Keratinocyte (primary cell): ENCODE results near the gene BNIP1. TPM values are rescaled to one million over a fixed set of nuclear protein-coding genes. Genes with fewer than 3 reads are reported as not detected.

ENCODE experiments used
- DNase-seq: peaks from one replicate; pipeline ENCODE4 v3.0.0-alpha.2; 2011; ENCODE audit warnings: low read depth, missing footprints, low spot score
- FAIRE-seq: peaks from 2 replicates; lab custom pipeline; 2011; peaks lifted over from hg19 to GRCh38; lab: Jason Lieb, UNC
- H2AFZ ChIP-seq: 2 replicates; pipeline ENCODE4 v1.6.0; 2012; ENCODE audit warnings: low read length, control low read depth, inconsistent platforms; ENCODE audit not compliant: control insufficient read depth
- H3K27ac ChIP-seq: 2 replicates; pipeline ENCODE4 v1.5.1; 2011; ENCODE audit warnings: low read length; ENCODE audit not compliant: control insufficient read depth, insufficient read depth
- H3K27me3 ChIP-seq: 3 replicates; pipeline ENCODE4 v1.6.0; 2011; ENCODE audit warnings: low read length; ENCODE audit not compliant: control insufficient read depth, insufficient read depth; ENCODE audit errors: extremely low read depth
- H3K36me3 ChIP-seq, 2 experiments: 2 replicates in 1 of 2; 3 replicates in 1 of 2; pipeline ENCODE4 v1.5.1; 2011; ENCODE audit warnings: low read length in 2 of 2, mild to moderate bottlenecking in 1 of 2; ENCODE audit not compliant: control insufficient read depth in 2 of 2, insufficient read depth in 2 of 2; ENCODE audit errors: extremely low read depth in 1 of 2
- H3K4me1 ChIP-seq: 3 replicates; pipeline ENCODE4 v1.5.1; 2011; ENCODE audit warnings: low read length; ENCODE audit not compliant: control insufficient read depth, insufficient read depth; ENCODE audit errors: extremely low read depth
- H3K4me2 ChIP-seq: 3 replicates; pipeline ENCODE4 v1.6.0; 2011; ENCODE audit warnings: low read depth, low read length; ENCODE audit not compliant: control insufficient read depth, insufficient read depth; ENCODE audit errors: extremely low read depth
- H3K4me3 ChIP-seq, 3 experiments: fragments of 200-600 bp in 1 of 3; sonication (generic) in 1 of 3; 2 replicates in 2 of 3; 3 replicates in 1 of 3; pipeline ENCODE4 v1.5.1; 2011 to 2016; ENCODE audit warnings: low read length in 3 of 3, mild to moderate bottlenecking in 3 of 3, control low read depth in 2 of 3, inconsistent platforms in 1 of 3, low read depth in 1 of 3, mixed read lengths in 1 of 3, mixed run types in 1 of 3, moderate library complexity in 1 of 3; ENCODE audit not compliant: control insufficient read depth in 2 of 3, insufficient read depth in 2 of 3; ENCODE audit errors: extremely low read depth in 1 of 3
- H3K79me2 ChIP-seq: 2 replicates; pipeline ENCODE4 v1.6.0; 2012; ENCODE audit warnings: low read length; ENCODE audit not compliant: control insufficient read depth, insufficient read depth
- H3K9ac ChIP-seq: 3 replicates; pipeline ENCODE4 v1.6.0; 2011; ENCODE audit warnings: low read length; ENCODE audit not compliant: control insufficient read depth, insufficient read depth; ENCODE audit errors: extremely low read depth
- H3K9me1 ChIP-seq: 3 replicates; pipeline ENCODE4 v1.6.0; 2011; ENCODE audit warnings: low read length; ENCODE audit not compliant: control insufficient read depth, insufficient read depth; ENCODE audit errors: extremely low read depth
- H3K9me3 ChIP-seq: 2 replicates; pipeline ENCODE4 v1.5.1; 2012; ENCODE audit warnings: low read depth, low read length; ENCODE audit not compliant: control insufficient read depth
- H4K20me1 ChIP-seq: 3 replicates; pipeline ENCODE4 v1.6.0; 2011; ENCODE audit warnings: low read length; ENCODE audit not compliant: control insufficient read depth, insufficient read depth; ENCODE audit errors: extremely low read depth
- EZH2 ChIP-seq: IDR thresholded peaks from one replicate; pipeline ENCODE4 v1.6.1; 2012; ENCODE audit warnings: inconsistent platforms, mild to moderate bottlenecking, low read length, moderate library complexity
- dilution Hi-C: fragments of 300-500 bp; cut with MboI; formaldehyde crosslinking; loops from one replicate; pipeline ENCODE4 v1.7.0; 2020; ENCODE audit warnings: low sequenced_read_pairs; ENCODE audit not compliant: extremely low pct_ligation_motif_present
- polyA plus RNA-seq, 5 experiments: library from polyadenylated mRNA; depleted of rRNA in 3 of 5; stranded (reverse) in 3 of 5; stranded (forward) in 1 of 5; unstranded in 1 of 5; fragments of >200 nt; gene quantifications; 1 replicate in 1 of 5; 2 replicates in 3 of 5; 3 replicates in 1 of 5; pipeline versions ENCODE4 v1.2.1 to v1.2.3, GENCODE V29; 2011 to 2012; ENCODE audit warnings: missing spikeins in 2 of 5, low read depth in 1 of 5, low replicate concordance in 1 of 5
- TF ChIP-seq, protein P1 (sequence below), 3 experiments: IDR thresholded peaks in 1 of 3; conservative IDR thresholded peaks in 1 of 3; optimal IDR thresholded peaks in 1 of 3; 2 replicates in 2 of 3; 3 replicates in 1 of 3; pipeline versions ENCODE3 to v1.5.1; 2011; ENCODE audit warnings: low read length in 3 of 3, mild to moderate bottlenecking in 3 of 3, moderate library complexity in 2 of 3, control low read depth in 1 of 3, inconsistent platforms in 1 of 3; ENCODE audit not compliant: insufficient read depth in 2 of 3; ENCODE audit errors: extremely low read depth in 1 of 3

Gene BNIP1
- polyA plus RNA-seq, 1 donor (not counting 4 experiments of a cell fraction or from before 2014, with no cell fraction given), result 18.2 TPM

DNA sequence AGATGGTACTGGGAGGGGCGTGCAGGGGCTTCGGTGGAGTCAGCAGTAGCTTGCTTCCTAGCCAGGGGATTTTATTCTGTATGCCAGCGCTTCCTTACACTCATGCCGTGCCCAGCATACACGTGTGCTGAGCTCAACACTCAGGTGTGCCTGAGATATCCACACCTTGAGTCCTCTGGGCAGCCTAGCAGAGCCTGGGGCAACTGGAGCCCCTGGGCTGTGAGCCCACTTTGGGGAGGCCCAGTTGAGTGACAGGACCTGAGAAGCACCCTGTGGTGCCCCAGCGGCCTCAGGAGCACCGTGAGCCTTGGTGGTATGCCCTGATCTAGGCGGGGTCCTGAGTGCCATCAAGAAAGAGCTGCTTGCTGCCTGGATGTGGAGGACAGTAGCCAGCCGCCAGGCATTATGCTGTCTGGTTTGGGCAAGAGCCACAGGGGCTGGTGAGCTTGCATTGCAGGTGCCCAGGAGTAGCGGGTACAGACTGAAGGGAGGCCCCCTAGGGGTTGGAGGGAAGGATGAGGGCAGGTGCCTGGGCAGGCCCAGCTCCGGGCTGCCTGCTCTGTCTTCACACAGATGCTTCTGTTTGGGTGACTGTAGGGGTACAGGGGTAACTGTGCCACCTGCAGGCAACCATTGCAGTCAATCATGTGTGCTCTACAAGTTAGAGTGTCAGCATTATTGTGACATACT, 42.9 kb downstream of the BNIP1 start:
- Histone ChIP-seq H3K36me3 (no peaks in the 10 kb centered on the region), H3K9me1 (no peaks in the 10 kb centered on the region), H2AFZ (no peak overlapping the region), H3K4me1 (no peaks in the 10 kb centered on the region), H3K4me3 (no peak overlapping the region), H3K9me3 (no peaks in the 10 kb centered on the region), H3K4me2 (no peak overlapping the region), H4K20me1 (no peaks in the 10 kb centered on the region), H3K27me3 (peaks cover 2% of the 10 kb centered on the region), H3K9ac (no peak overlapping the region), H3K79me2 (no peaks in the 10 kb centered on the region), H3K27ac (no peak overlapping the region)
- FAIRE-seq (no peak), DNase-seq (no peak)
- dilution Hi-C loops, result no loop called here
- TF ChIP-seq, protein P1, sequence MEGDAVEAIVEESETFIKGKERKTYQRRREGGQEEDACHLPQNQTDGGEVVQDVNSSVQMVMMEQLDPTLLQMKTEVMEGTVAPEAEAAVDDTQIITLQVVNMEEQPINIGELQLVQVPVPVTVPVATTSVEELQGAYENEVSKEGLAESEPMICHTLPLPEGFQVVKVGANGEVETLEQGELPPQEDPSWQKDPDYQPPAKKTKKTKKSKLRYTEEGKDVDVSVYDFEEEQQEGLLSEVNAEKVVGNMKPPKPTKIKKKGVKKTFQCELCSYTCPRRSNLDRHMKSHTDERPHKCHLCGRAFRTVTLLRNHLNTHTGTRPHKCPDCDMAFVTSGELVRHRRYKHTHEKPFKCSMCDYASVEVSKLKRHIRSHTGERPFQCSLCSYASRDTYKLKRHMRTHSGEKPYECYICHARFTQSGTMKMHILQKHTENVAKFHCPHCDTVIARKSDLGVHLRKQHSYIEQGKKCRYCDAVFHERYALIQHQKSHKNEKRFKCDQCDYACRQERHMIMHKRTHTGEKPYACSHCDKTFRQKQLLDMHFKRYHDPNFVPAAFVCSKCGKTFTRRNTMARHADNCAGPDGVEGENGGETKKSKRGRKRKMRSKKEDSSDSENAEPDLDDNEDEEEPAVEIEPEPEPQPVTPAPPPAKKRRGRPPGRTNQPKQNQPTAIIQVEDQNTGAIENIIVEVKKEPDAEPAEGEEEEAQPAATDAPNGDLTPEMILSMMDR (optimal IDR thresholded peaks at IDR 0.05 in 1 of 3, IDR thresholded peaks at IDR 0.05 in 1 of 3, conservative IDR thresholded peaks at IDR 0.05 in 1 of 3; ENCODE audit: extremely low read depth in 1 of 3, insufficient read depth in 2 of 3, low read length in 3 of 3), result peak in 2 of 3 experiments; percentile 33 to 38
- no peak for TF ChIP-seq EZH2

DNA sequence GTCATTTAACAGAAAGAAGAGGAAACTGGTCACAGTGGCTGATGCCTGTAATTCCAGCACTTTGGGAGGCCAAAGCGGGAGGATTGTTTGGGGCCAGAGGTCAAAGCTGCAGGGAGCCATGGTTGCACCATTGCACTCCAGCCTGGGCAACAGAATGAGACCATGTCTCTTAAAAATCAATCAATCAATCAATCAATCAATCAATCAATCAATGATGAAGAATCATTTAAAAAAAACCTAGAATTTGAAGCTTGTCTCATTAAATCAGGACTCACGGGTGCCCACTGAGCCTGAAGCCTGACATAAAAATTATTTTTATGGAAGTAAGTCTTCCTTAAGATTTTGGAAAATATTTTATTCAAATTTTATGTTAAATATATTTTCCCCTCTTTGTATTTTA, 43.9 kb downstream of the BNIP1 start:
- Histone ChIP-seq H3K36me3 (no peaks in the 10 kb centered on the region), H3K4me2 (no peak overlapping the region), H3K4me1 (no peaks in the 10 kb centered on the region), H3K9me1 (no peaks in the 10 kb centered on the region), H2AFZ (no peak overlapping the region), H3K9me3 (no peaks in the 10 kb centered on the region), H3K27ac (no peak overlapping the region), H3K27me3 (peaks cover 2% of the 10 kb centered on the region), H4K20me1 (no peaks in the 10 kb centered on the region), H3K9ac (no peak overlapping the region), H3K79me2 (no peaks in the 10 kb centered on the region), H3K4me3 (no peak overlapping the region)
- dilution Hi-C loops, result no loop called here
- no peak for DNase-seq
- no peak for FAIRE-seq
- TF ChIP-seq EZH2, result no peak
- TF ChIP-seq, protein P1 (optimal IDR thresholded peaks at IDR 0.05 in 1 of 3, IDR thresholded peaks at IDR 0.05 in 1 of 3, conservative IDR thresholded peaks at IDR 0.05 in 1 of 3; ENCODE audit: extremely low read depth in 1 of 3, insufficient read depth in 2 of 3, low read length in 3 of 3), result no peak
